ENCODE data around the gene DVL2.
A peak's percentile ranks its signal among the peaks of the same experiment; 100 is the strongest.

DVL2 gene

DNA sequence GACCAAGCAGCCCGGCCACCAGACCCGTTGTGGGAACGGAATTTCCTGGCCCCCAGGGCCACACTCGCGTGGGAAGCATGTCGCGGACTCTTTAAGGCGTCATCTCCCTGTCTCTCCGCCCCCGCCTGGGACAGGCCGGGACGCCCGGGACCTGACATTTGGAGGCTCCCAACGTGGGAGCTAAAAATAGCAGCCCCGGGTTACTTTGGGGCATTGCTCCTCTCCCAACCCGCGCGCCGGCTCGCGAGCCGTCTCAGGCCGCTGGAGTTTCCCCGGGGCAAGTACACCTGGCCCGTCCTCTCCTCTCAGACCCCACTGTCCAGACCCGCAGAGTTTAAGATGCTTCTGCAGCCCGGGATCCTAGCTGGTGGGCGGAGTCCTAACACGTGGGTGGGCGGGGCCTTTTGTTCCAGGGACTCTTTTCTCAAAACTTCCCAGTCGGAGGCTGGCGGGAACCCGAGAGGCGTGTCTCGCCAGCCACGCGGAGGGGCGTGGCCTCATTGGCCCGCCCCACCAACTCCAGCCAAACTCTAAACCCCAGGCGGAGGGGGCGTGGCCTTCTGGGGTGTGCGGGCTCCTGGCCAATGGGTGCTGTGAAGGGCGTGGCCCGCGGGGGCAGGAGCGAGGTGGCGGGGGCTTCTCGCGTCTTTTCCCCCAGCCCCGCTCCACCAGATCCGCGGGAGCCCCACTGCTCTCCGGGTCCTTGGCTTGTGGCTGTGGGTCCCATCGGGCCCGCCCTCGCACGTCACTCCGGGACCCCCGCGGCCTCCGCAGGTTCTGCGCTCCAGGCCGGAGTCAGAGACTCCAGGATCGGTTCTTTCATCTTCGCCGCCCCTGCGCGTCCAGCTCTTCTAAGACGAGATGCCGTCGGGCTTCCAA lies 47.0 kb upstream of the DVL2 start, which contains the start of gene SLC2A4:
Gene SLC2A4, plus strand, starts transcription at position 645 of the 879 bp plus-strand sequence. Its CDS starts 217 bp downstream, at position 862.
- Histone ChIP-seq H3K4me3 (ENCODE audit: low read depth in 1 of 2, low read length in 1 of 2) (peak within 1 kb of the TSS; percentile 20 to 56), H3K36me3 (no peaks in the 10 kb centered on the region), H3K27me3 (peaks cover 83% of the 10 kb centered on the region), H3K27ac (no peak within 1 kb of the TSS), H3K9me3 (no peaks in the 10 kb centered on the region), H3K4me1 (ENCODE audit: control insufficient read depth in 1 of 2, insufficient read depth in 1 of 2, low read depth in 1 of 2, low read length in 1 of 2) (peaks cover 14 to 24% of the 10 kb centered on the region in 2 experiments)
- TF ChIP-seq CTCF (IDR thresholded peaks at IDR 0.05) = no peak

DNA sequence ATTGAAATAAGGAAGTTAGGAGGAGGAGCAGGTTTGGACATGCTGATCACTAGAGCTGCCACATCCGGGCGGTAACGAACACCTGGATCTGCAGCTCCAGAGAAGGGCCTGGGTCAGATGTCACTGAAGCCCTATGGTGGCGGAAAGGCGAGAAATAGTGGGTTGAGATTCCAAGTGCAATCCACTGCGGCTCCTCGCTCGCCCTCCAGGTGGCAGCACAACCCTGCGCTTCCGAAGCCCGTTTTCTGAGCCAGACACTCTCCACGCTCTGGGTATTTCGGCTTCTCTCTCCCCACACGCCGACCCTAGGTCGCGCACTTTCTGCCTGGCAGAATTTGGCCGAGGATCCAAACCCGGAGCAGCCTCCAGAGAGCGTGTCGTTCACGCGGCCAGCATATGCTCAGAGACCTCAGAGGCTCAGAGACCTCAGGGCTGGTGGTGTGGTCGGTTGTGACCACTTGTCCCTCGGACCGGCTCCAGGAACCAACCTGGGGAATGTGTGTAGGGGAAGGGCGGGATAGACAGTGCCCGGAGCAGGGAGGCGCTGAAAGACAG lies 46.3 kb upstream of the DVL2 start:
- peak; percentile 92 for TF ChIP-seq CTCF (IDR thresholded peaks at IDR 0.05)
- Histone ChIP-seq H3K36me3 (no peaks in the 10 kb centered on the region), H3K27me3 (peaks cover 75% of the 10 kb centered on the region), H3K4me1 (ENCODE audit: control insufficient read depth in 1 of 2, insufficient read depth in 1 of 2, low read depth in 1 of 2, low read length in 1 of 2) (peaks cover 14 to 24% of the 10 kb centered on the region in 2 experiments), H3K9me3 (no peaks in the 10 kb centered on the region), H3K4me3 (ENCODE audit: low read depth in 1 of 2, low read length in 1 of 2) (peak overlapping the region; percentile 20 to 56), H3K27ac (no peak overlapping the region)

DNA sequence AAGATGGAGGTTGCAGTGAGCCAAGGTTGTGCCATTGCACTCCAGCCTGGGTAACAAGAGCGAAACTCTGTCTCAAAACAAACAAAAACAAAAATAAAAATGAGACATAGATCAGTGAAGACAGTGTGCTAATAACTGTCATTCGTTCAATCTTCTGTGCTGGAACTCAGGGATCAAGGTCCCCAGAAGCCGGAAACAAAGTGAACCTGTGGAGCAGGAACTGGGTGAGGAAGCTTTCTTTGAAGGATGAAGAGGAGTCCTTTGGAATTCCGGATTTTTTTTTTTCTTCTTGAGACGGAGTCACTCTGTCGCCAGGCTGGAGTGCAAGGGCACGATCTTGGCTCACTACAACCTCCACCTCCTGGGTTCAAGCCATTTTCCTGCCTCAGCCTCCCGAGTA lies 45.1 kb upstream of the DVL2 start:
- Histone ChIP-seq H3K4me1 (ENCODE audit: control insufficient read depth in 1 of 2, insufficient read depth in 1 of 2, low read depth in 1 of 2, low read length in 1 of 2) (peaks cover 14 to 24% of the 10 kb centered on the region in 2 experiments), H3K27ac (no peak overlapping the region), H3K9me3 (no peaks in the 10 kb centered on the region), H3K27me3 (peaks cover 68% of the 10 kb centered on the region), H3K4me3 (ENCODE audit: low read depth in 1 of 2, low read length in 1 of 2) (no peak overlapping the region), H3K36me3 (no peaks in the 10 kb centered on the region)
- no peak for TF ChIP-seq CTCF (IDR thresholded peaks at IDR 0.05)

DNA sequence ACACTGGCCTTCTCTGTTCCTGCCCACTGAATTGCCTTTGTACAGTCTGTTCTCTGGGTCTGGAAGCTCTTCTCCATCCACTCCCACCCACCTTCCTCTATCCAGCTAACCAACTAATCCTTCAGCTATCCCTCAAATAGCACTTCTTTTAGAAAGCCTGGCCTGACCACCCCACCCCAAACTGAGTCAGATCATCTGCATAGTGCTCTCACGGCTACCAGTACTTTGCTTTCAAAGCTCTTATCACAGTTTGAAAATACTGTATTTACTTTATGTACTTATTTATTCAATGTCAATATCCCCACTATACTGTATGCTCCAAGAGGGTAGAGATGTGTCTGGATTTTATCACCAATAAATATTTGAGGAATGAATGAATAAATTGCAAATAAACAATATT lies 32.5 kb upstream of the DVL2 start:
- H3K27me3 ChIP-seq = peaks cover 80% of the 10 kb centered on the region
- TF ChIP-seq CTCF (IDR thresholded peaks at IDR 0.05) = no peak
- no peaks in the 10 kb centered on the region for H3K9me3 ChIP-seq
- no peak overlapping the region for H3K27ac ChIP-seq
- no peak overlapping the region for H3K4me3 ChIP-seq (ENCODE audit: low read depth in 1 of 2, low read length in 1 of 2)
- no peaks in the 10 kb centered on the region for H3K36me3 ChIP-seq
- peaks cover 15 to 19% of the 10 kb centered on the region in 2 experiments for H3K4me1 ChIP-seq (ENCODE audit: control insufficient read depth in 1 of 2, insufficient read depth in 1 of 2, low read depth in 1 of 2, low read length in 1 of 2)

DNA sequence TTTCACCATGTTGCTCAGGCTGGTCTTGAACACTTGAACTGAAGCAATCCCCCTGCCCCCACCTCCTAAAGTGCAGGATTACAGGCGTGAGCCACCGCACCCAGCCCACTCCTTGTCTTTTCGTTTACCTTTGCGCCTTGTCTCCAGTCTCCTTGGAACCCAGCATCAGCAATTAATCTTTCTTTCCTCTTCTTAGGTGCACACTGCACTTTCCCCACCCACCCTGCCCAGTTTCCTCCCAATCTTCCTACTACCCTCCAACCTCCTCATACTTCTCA lies 29.4 kb upstream of the DVL2 start:
- Histone ChIP-seq H3K36me3 (peaks cover 8% of the 10 kb centered on the region), H3K4me3 (ENCODE audit: low read depth in 1 of 2, low read length in 1 of 2) (peak overlapping the region in 1 of 2 experiments; percentile 14), H3K27me3 (peaks cover 91% of the 10 kb centered on the region), H3K27ac (no peak overlapping the region), H3K4me1 (ENCODE audit: control insufficient read depth in 1 of 2, insufficient read depth in 1 of 2, low read depth in 1 of 2, low read length in 1 of 2) (peaks cover 27 to 31% of the 10 kb centered on the region in 2 experiments), H3K9me3 (no peaks in the 10 kb centered on the region)
- TF ChIP-seq CTCF (IDR thresholded peaks at IDR 0.05) = no peak

Data from neutrophil (primary cell).